IMR-90 (cell line): ENCODE data around the gene ADGRL1. TPM values are rescaled to one million over a fixed set of nuclear protein-coding genes. Genes with fewer than 3 reads are reported as not detected.

Experiments used
- ATAC-seq: fragments of 200-7000 bp; cut with Tn5 transposase; 2 replicates; pipeline ENCODE4 v1.9.1; 2020; ENCODE audit warnings: low read depth, mild to moderate bottlenecking, moderate library complexity
- BruUV-seq: library from RNA; stranded (reverse); fragments of 400-500 nt; replicated peaks from 2 replicates; lab custom pipeline; 2021; lab: Mats Ljungman, UMichigan
- CTCF ChIA-PET: fragments of 300-600 bp; formaldehyde crosslinking; extraction: SDS; loops from one replicate; lab custom pipeline; 2021; ENCODE audit warnings: antibody characterized with exemption; lab: Yijun Ruan, JAX
- POLR2A ChIA-PET: fragments of 300-600 bp; sonication (Branson Sonifier 250); formaldehyde crosslinking; loops from one replicate; lab custom pipeline; 2022; ENCODE audit warnings: antibody characterized with exemption; ENCODE audit not compliant: unreplicated experiment; lab: Charles Lee
- DNase-seq: peaks from one replicate; pipeline ENCODE4 v3.0.0; 2013
- H2AFZ ChIP-seq: replicated peaks from 2 replicates; pipeline ENCODE3; 2013; ENCODE audit warnings: low read length, mild to moderate bottlenecking; ENCODE audit not compliant: poor library complexity
- H2AK5ac ChIP-seq: 2 replicates; pipeline ENCODE4 v1.6.1; 2013; ENCODE audit warnings: low read depth, low read length, inconsistent platforms
- H2AK9ac ChIP-seq: replicated peaks from 2 replicates; pipeline ENCODE3; 2013; ENCODE audit warnings: mild to moderate bottlenecking, low read depth, low read length, moderate library complexity; ENCODE audit not compliant: poor library complexity
- H2BK120ac ChIP-seq: 2 replicates; pipeline ENCODE4 v1.6.1; 2013; ENCODE audit warnings: low read depth, low read length, inconsistent platforms
- H2BK15ac ChIP-seq: 3 replicates; pipeline ENCODE4 v1.6.1; 2013; ENCODE audit warnings: low read depth, low read length, inconsistent platforms
- H2BK20ac ChIP-seq: 2 replicates; pipeline ENCODE4 v1.6.1; 2013; ENCODE audit warnings: low read depth, mild to moderate bottlenecking, inconsistent platforms, low read length, moderate library complexity
- H2BK5ac ChIP-seq: 2 replicates; pipeline ENCODE4 v1.6.1; 2013; ENCODE audit warnings: mild to moderate bottlenecking, low read depth, low read length, inconsistent platforms; ENCODE audit not compliant: poor library complexity, severe bottlenecking
- H3K14ac ChIP-seq: replicated peaks from 2 replicates; pipeline ENCODE4 v1.6.1; 2013; ENCODE audit warnings: low read depth, low read length, inconsistent platforms
- H3K18ac ChIP-seq: 2 replicates; pipeline ENCODE4 v1.6.1; 2013; ENCODE audit warnings: low read depth, low read length, control low read depth
- H3K23ac ChIP-seq: 2 replicates; pipeline ENCODE4 v1.6.1; 2013; ENCODE audit warnings: low read depth, low read length, inconsistent platforms
- H3K27ac ChIP-seq: 2 replicates; pipeline ENCODE4 v1.5.1; 2013; ENCODE audit warnings: mild to moderate bottlenecking, control low read depth, low read length; ENCODE audit not compliant: insufficient read depth
- H3K27me3 ChIP-seq: 2 replicates; pipeline ENCODE4 v1.6.1; 2013; ENCODE audit warnings: low read length; ENCODE audit not compliant: control insufficient read depth, insufficient read depth
- H3K36me3 ChIP-seq: 2 replicates; pipeline ENCODE4 v1.6.1; 2013; ENCODE audit warnings: low read length, mixed read lengths; ENCODE audit not compliant: control insufficient read depth, insufficient read depth
- H3K4ac ChIP-seq: 2 replicates; pipeline ENCODE4 v1.6.1; 2013; ENCODE audit warnings: low read depth, low read length, inconsistent platforms
- H3K4me1 ChIP-seq: 2 replicates; pipeline ENCODE4 v1.6.1; 2013; ENCODE audit warnings: low read length, mixed read lengths; ENCODE audit not compliant: control insufficient read depth, insufficient read depth
- H3K4me2 ChIP-seq: 2 replicates; pipeline ENCODE4 v1.6.1; 2013; ENCODE audit warnings: low read depth, mild to moderate bottlenecking, control low read depth, low read length, moderate library complexity
- H3K4me3 ChIP-seq: 2 replicates; pipeline ENCODE4 v1.5.1; 2013; ENCODE audit warnings: low read depth, mild to moderate bottlenecking, control low read depth, low read length, moderate library complexity; ENCODE audit not compliant: insufficient read depth
- H3K56ac ChIP-seq: 2 replicates; pipeline ENCODE4 v1.6.1; 2013; ENCODE audit warnings: low read length, inconsistent platforms; ENCODE audit not compliant: insufficient read depth; ENCODE audit errors: extremely low read depth
- H3K79me1 ChIP-seq, 2 experiments: 2 replicates each; pipeline ENCODE4 v1.6.1; 2013; ENCODE audit warnings: low read length in 2 of 2, inconsistent platforms in 1 of 2, low read depth in 1 of 2
- H3K9ac ChIP-seq: 2 replicates; pipeline ENCODE4 v1.6.1; 2013; ENCODE audit warnings: low read depth, low read length, control low read depth
- H3K9me1 ChIP-seq: 2 replicates; pipeline ENCODE4 v1.6.1; 2013; ENCODE audit warnings: low read length, inconsistent platforms; ENCODE audit not compliant: insufficient read depth
- H3K9me3 ChIP-seq: 2 replicates; pipeline ENCODE4 v1.6.1; 2013; ENCODE audit warnings: low read length; ENCODE audit not compliant: control insufficient read depth, insufficient read depth
- H4K20me1 ChIP-seq: 2 replicates; pipeline ENCODE4 v1.6.1; 2013; ENCODE audit warnings: low read length, inconsistent platforms; ENCODE audit not compliant: insufficient read depth
- H4K5ac ChIP-seq: 2 replicates; pipeline ENCODE4 v1.6.1; 2013; ENCODE audit warnings: mild to moderate bottlenecking, low read depth, low read length, control low read depth
- H4K8ac ChIP-seq, 2 experiments: 2 replicates each; pipeline ENCODE4 v1.6.1; 2013; ENCODE audit warnings: low read depth in 2 of 2, low read length in 2 of 2, control low read depth in 1 of 2, inconsistent platforms in 1 of 2
- H4K91ac ChIP-seq: 2 replicates; pipeline ENCODE4 v1.6.1; 2013; ENCODE audit warnings: low read depth, low read length, inconsistent platforms; ENCODE audit not compliant: insufficient read depth
- CEBPB ChIP-seq: IDR thresholded peaks from 2 replicates; pipeline ENCODE4 v1.6.1; 2012; ENCODE audit warnings: low read depth, low read length, improper control_type of control experiment
- CHD1 ChIP-seq: IDR thresholded peaks from 2 replicates; pipeline ENCODE4 v1.6.1; 2012; ENCODE audit warnings: low read depth, low read length, improper control_type of control experiment
- FOS ChIP-seq: fragments of 150-350 bp; IDR thresholded peaks from 2 replicates; pipeline ENCODE4 v1.6.1; 2016; ENCODE audit warnings: low read depth, low read length
- MAFK ChIP-seq: IDR thresholded peaks from 2 replicates; pipeline ENCODE4 v1.6.1; 2012; ENCODE audit warnings: low read depth, low read length, improper control_type of control experiment
- MAZ ChIP-seq: IDR thresholded peaks from 2 replicates; pipeline ENCODE4 v1.6.1; 2012; ENCODE audit warnings: low read depth, mild to moderate bottlenecking, low read length, improper control_type of control experiment, moderate library complexity, borderline replicate concordance
- NFE2L2 ChIP-seq: fragments of 150-350 bp; IDR thresholded peaks from 2 replicates; pipeline ENCODE4 v1.6.1; 2016; ENCODE audit warnings: low read depth, mild to moderate bottlenecking, low read length
- whole genome bisulfite sequencing, 2 experiments: methylation state at CpG; one replicate each; pipeline versions ENCODE4 v1.1.5 to v1.1.7; 2013; ENCODE audit warnings: missing lambda C conversion rate in 2 of 2; ENCODE audit not compliant: insufficient read length in 1 of 2; ENCODE audit errors: extremely low coverage in 2 of 2; 5-methylcytosine and 5-hydroxymethylcytosine counted together
- dilution Hi-C: fragments of 300-500 bp; cut with HindIII; formaldehyde crosslinking; loops from one replicate; pipeline ENCODE4 v1.14.3; 2018; ENCODE audit warnings: low sequenced_read_pairs; ENCODE audit not compliant: unreplicated experiment
- in situ Hi-C: fragments of 300-500 bp; cut with MboI; formaldehyde crosslinking; loops from 3 replicates; pipeline ENCODE4 v1.14.3; 2019; ENCODE audit warnings: low sequenced_read_pairs, inconsistent platforms, mixed read lengths
- intact Hi-C: fragments of 100-400 bp; cut with micrococcal nuclease; formaldehyde crosslinking; loops from 2 replicates; pipeline ENCODE4 v1.10.0; 2022
- polyA plus RNA-seq, 3 experiments: library from polyadenylated mRNA; depleted of rRNA; stranded (reverse); fragments of >200 nt; gene quantifications; 2 replicates each; pipeline ENCODE4 v1.2.3, GENCODE V29; 2012; ENCODE audit warnings: low replicate concordance in 1 of 3
- total RNA-seq: library from RNA; depleted of rRNA; stranded (reverse); fragments of >200 nt; gene quantifications from 2 replicates; pipeline ENCODE4 v1.2.3, GENCODE V29; 2012
- TF ChIP-seq, protein P1 (sequence below): fragments of 150-350 bp; IDR thresholded peaks from 2 replicates; pipeline ENCODE4 v1.6.1; 2016; ENCODE audit warnings: low read depth, mild to moderate bottlenecking, low read length, moderate library complexity, borderline replicate concordance
- TF ChIP-seq, protein P2 (sequence below): conservative IDR thresholded peaks from 2 replicates; pipeline ENCODE4 v1.5.1; 2012; ENCODE audit warnings: mild to moderate bottlenecking, low read depth, low read length, improper control_type of control experiment

Gene ADGRL1
- total and polyA plus RNA-seq, 2 of the 4 experiments (the other 2 are of a cell fraction), result 0.72 to 2.2 TPM

DNA sequence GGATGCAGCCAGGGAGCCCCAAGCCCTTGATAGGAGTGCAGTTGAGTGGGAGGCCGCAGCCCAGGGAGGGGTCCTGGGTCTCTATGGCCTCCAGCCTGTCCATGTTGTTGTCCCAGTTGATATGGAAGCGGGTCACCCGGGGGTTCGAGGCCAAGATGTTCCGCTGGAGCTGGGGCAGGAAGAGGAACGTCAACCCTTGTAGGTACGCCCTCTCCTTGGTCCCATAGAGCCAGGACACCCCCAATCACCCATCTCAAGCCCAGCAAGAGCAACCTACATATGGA is 85.5 kb downstream of the ADGRL1 start:
- Histone ChIP-seq H2BK15ac (no peak overlapping the region), H2AFZ (no peak overlapping the region), H4K5ac (no peak overlapping the region), H3K4me3 (no peak overlapping the region), H3K9ac (no peak overlapping the region), H2AK9ac (peak overlapping the region; percentile 82), H2BK120ac (no peak overlapping the region), H3K9me1 (peaks cover 8% of the 10 kb centered on the region; the same call in 1 of the 2 replicates), H3K9me3 (no peaks in the 10 kb centered on the region), H2BK5ac (no peak overlapping the region), H3K27me3 (no peaks in the 10 kb centered on the region), H3K14ac (no peak overlapping the region), H3K4me2 (no peak overlapping the region), H3K79me1 (peaks cover 0 to 33% of the 10 kb centered on the region in 2 experiments; a peak in 3 of 4 replicates), H4K8ac (no peak overlapping the region), H3K36me3 (no peaks in the 10 kb centered on the region), H4K91ac (no peak overlapping the region), H2BK20ac (no peak overlapping the region), H3K56ac (no peak overlapping the region), H3K4me1 (peaks cover 15% of the 10 kb centered on the region), H4K20me1 (peaks cover 8% of the 10 kb centered on the region; the same call in 1 of the 2 replicates), H3K18ac (no peak overlapping the region), H3K27ac (no peak overlapping the region), H3K4ac (no peak overlapping the region), H3K23ac (no peak overlapping the region), H2AK5ac (no peak overlapping the region)
- 100% methylated on average over 1 of the region's 7 CpGs; no CpG with 5 or more reads in 1 of the 2 experiments for WGBS, 2 experiments
- TF ChIP-seq MAFK (no peak), CEBPB (no peak), MAZ (no peak), NFE2L2 (no peak), FOS (no peak), CHD1 (no peak)
- TF ChIP-seq, protein P1, sequence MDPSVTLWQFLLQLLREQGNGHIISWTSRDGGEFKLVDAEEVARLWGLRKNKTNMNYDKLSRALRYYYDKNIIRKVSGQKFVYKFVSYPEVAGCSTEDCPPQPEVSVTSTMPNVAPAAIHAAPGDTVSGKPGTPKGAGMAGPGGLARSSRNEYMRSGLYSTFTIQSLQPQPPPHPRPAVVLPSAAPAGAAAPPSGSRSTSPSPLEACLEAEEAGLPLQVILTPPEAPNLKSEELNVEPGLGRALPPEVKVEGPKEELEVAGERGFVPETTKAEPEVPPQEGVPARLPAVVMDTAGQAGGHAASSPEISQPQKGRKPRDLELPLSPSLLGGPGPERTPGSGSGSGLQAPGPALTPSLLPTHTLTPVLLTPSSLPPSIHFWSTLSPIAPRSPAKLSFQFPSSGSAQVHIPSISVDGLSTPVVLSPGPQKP, result no peak
- TF ChIP-seq, protein P2, sequence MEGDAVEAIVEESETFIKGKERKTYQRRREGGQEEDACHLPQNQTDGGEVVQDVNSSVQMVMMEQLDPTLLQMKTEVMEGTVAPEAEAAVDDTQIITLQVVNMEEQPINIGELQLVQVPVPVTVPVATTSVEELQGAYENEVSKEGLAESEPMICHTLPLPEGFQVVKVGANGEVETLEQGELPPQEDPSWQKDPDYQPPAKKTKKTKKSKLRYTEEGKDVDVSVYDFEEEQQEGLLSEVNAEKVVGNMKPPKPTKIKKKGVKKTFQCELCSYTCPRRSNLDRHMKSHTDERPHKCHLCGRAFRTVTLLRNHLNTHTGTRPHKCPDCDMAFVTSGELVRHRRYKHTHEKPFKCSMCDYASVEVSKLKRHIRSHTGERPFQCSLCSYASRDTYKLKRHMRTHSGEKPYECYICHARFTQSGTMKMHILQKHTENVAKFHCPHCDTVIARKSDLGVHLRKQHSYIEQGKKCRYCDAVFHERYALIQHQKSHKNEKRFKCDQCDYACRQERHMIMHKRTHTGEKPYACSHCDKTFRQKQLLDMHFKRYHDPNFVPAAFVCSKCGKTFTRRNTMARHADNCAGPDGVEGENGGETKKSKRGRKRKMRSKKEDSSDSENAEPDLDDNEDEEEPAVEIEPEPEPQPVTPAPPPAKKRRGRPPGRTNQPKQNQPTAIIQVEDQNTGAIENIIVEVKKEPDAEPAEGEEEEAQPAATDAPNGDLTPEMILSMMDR, result no peak
- ATAC-seq (no peak), DNase-seq (no peak)
- intact Hi-C loops, result no loop called here
- BruUV-seq, result no TSS peak
- dilution Hi-C loops, result no loop called here
- ChIA-PET POLR2A (no interaction called here), CTCF (no interaction called here)
- in situ Hi-C loops, result no loop called here
